Calu3 (cell line): ENCODE measurements around the gene HKDC1. TPM values are rescaled to one million over a fixed set of nuclear protein-coding genes. Genes with fewer than 3 reads are reported as not detected.
A peak's percentile ranks its signal among the peaks of the same experiment; 100 is the strongest.

Source experiments
- BruUV-seq: library from RNA; stranded (reverse); fragments of 400-500 nt; replicated peaks from 2 replicates; lab custom pipeline; 2021; lab: Mats Ljungman, UMichigan
- CTCF ChIA-PET: fragments of 300-600 bp; sonication (Branson Sonifier 250); formaldehyde crosslinking; loops from one replicate; lab custom pipeline; 2022; ENCODE audit warnings: antibody characterized with exemption; lab: Charles Lee
- DNase-seq: peaks from one replicate; pipeline ENCODE4 v3.0.0; 2022
- H3K27ac Mint-ChIP-seq: one replicate; pipeline ENCODE4 v1.8.0; 2022; ENCODE audit warnings: mixed read lengths; ENCODE audit not compliant: unreplicated experiment
- H3K27me3 Mint-ChIP-seq: one replicate; pipeline ENCODE4 v1.8.0; 2022; ENCODE audit warnings: mixed read lengths; ENCODE audit not compliant: unreplicated experiment
- H3K36me3 Mint-ChIP-seq: one replicate; pipeline ENCODE4 v1.8.0; 2022; ENCODE audit warnings: mild to moderate bottlenecking, moderate library complexity, mixed read lengths; ENCODE audit not compliant: insufficient read depth, unreplicated experiment
- H3K4me1 Mint-ChIP-seq: one replicate; pipeline ENCODE4 v1.8.0; 2022; ENCODE audit warnings: mild to moderate bottlenecking, low read depth, mixed read lengths; ENCODE audit not compliant: unreplicated experiment
- H3K4me3 Mint-ChIP-seq: one replicate; pipeline ENCODE4 v1.8.0; 2022; ENCODE audit warnings: mild to moderate bottlenecking, low read depth, moderate library complexity, mixed read lengths; ENCODE audit not compliant: unreplicated experiment
- H3K9me3 Mint-ChIP-seq: one replicate; pipeline ENCODE4 v1.8.0; 2022; ENCODE audit warnings: low read depth, mixed read lengths; ENCODE audit not compliant: unreplicated experiment
- intact Hi-C: fragments of 100-400 bp; cut with micrococcal nuclease; formaldehyde crosslinking; loops from one replicate; pipeline ENCODE4 v1.10.0; 2022; ENCODE audit not compliant: unreplicated experiment
- total RNA-seq: library from RNA; stranded (reverse); gene quantifications from 2 replicates; pipeline ENCODE4 v1.2.3, GENCODE V29; 2022
- TF ChIP-seq, protein P1 (sequence below): fragments of 200-600 bp; IDR thresholded peaks from one replicate; pipeline ENCODE4 v1.8.0; 2022; ENCODE audit warnings: antibody characterized with exemption; ENCODE audit not compliant: unreplicated experiment

HKDC1 gene
- total RNA-seq, 1 experiment from 2014 or later, result 112 TPM

DNA sequence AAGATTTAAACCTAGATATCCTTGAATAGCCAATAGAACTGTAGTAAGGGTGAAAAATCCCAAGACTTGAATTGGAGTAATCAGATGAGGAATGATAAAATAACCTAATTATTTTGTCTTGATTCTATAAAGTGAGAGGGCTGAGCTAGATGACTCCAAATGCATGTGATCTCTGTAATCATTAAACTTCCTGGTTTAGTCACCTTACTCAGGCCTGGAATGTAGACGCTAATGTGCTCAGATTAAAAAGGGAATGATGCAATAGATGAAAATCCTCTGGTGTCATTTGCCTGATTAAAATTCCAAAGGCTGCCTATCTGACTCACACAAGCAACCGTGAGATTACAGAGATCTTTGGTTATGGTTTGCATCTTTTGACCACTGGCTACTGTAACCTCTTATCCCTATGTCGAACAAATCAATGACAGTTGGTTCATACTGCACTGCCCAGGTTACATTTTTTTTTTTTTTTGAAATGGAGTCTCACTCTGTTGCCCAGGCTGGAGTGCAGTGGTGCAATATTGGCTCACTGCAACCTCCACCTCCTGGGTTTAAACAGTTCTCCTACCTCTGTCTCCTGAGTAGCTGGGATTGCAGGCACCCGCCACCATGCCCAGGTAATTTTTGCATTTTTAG is 2.9 kb upstream of the HKDC1 start:
- TF ChIP-seq, protein P1, sequence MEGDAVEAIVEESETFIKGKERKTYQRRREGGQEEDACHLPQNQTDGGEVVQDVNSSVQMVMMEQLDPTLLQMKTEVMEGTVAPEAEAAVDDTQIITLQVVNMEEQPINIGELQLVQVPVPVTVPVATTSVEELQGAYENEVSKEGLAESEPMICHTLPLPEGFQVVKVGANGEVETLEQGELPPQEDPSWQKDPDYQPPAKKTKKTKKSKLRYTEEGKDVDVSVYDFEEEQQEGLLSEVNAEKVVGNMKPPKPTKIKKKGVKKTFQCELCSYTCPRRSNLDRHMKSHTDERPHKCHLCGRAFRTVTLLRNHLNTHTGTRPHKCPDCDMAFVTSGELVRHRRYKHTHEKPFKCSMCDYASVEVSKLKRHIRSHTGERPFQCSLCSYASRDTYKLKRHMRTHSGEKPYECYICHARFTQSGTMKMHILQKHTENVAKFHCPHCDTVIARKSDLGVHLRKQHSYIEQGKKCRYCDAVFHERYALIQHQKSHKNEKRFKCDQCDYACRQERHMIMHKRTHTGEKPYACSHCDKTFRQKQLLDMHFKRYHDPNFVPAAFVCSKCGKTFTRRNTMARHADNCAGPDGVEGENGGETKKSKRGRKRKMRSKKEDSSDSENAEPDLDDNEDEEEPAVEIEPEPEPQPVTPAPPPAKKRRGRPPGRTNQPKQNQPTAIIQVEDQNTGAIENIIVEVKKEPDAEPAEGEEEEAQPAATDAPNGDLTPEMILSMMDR, result no peak
- peaks cover 54% of the 10 kb centered on the region for H3K36me3 Mint-ChIP-seq
- H3K27ac Mint-ChIP-seq, result peak overlapping the region; percentile 92
- H3K4me1 Mint-ChIP-seq, result peaks cover 47% of the 10 kb centered on the region
- intact Hi-C loops, result no loop called here
- DNase-seq, result peak; percentile 56
- no TSS peak for BruUV-seq
- no peaks in the 10 kb centered on the region for H3K27me3 Mint-ChIP-seq
- CTCF ChIA-PET, result interaction anchor here (0.9 to 1.0 kb wide), 4 partner anchors 37 to 190 kb away, joined by 3 to 4 read pairs (median 3); partner anchors contain the start of gene SUPV3L1
- H3K4me3 Mint-ChIP-seq, result peak overlapping the region; percentile 10
- H3K9me3 Mint-ChIP-seq, result no peaks in the 10 kb centered on the region

DNA sequence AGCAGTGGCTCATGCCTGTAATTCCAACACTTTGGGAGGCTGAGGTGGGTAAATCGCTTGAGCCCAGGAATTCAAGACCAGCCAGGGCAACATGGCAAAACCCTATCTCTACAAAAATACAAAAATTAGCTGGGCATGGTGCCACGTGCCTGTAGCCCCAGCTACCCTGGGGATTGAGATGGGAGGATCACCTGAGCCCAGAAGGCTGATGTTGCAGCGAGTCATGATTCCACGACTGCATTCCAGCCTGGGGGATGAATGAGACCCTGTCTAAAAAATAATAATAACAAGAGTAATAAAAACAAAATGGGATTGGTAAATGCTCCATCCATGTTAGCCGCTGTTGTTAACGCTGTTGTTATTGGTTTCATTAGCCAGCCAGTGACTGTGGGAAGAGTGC is 1.3 kb upstream of the HKDC1 start:
- no TSS peak for BruUV-seq
- Mint-ChIP-seq H3K27ac (peak overlapping the region; percentile 92), H3K4me1 (peaks cover 39% of the 10 kb centered on the region), H3K27me3 (no peaks in the 10 kb centered on the region), H3K36me3 (peaks cover 69% of the 10 kb centered on the region), H3K9me3 (no peaks in the 10 kb centered on the region), H3K4me3 (no peak overlapping the region)
- DNase-seq, result no peak
- CTCF ChIA-PET, result interaction anchor here (0.6 kb wide), 1 partner anchor 64 kb away, joined by 3 read pairs; no protein-coding TSS in a partner anchor
- intact Hi-C loops, result no loop called here
- TF ChIP-seq, protein P1, result no peak

DNA sequence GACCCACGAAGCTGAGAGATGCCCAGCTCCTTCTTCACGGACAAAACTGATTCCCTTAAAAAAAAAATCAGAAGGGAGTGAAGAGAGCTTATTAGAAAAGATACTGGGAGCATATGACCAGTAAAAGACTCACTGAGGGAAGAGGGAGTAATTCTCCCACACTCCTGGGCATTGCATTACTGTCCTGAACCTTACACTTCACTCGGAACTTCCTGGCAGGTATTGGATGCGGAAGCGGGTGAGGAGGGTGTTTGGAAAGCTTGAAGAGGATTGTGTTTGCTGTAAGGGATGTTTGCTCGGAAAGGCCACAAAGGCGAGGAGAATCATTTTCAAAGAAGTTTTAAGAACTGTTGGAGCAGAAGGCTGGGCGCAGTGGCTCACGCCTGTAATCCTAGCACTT is 375 bp downstream of the HKDC1 start:
- peak; percentile 33 for DNase-seq
- Mint-ChIP-seq H3K4me1 (peaks cover 35% of the 10 kb centered on the region), H3K9me3 (no peaks in the 10 kb centered on the region), H3K4me3 (peak overlapping the region; percentile 88), H3K36me3 (peaks cover 83% of the 10 kb centered on the region), H3K27me3 (no peaks in the 10 kb centered on the region), H3K27ac (peak overlapping the region; percentile 92)
- intact Hi-C loops, result loop anchor here (1.0 to 2.0 kb wide), 2 partner anchors 40 to 96 kb away; partner anchors contain the start of genes SUPV3L1 and VPS26A
- CTCF ChIA-PET, result interaction anchor here (0.8 to 1.1 kb wide), 3 partner anchors 9 to 142 kb away, joined by 3 to 5 read pairs (median 3); no protein-coding TSS in a partner anchor
- TSS peak; percentile 77 for BruUV-seq
- TF ChIP-seq, protein P1, result no peak

DNA sequence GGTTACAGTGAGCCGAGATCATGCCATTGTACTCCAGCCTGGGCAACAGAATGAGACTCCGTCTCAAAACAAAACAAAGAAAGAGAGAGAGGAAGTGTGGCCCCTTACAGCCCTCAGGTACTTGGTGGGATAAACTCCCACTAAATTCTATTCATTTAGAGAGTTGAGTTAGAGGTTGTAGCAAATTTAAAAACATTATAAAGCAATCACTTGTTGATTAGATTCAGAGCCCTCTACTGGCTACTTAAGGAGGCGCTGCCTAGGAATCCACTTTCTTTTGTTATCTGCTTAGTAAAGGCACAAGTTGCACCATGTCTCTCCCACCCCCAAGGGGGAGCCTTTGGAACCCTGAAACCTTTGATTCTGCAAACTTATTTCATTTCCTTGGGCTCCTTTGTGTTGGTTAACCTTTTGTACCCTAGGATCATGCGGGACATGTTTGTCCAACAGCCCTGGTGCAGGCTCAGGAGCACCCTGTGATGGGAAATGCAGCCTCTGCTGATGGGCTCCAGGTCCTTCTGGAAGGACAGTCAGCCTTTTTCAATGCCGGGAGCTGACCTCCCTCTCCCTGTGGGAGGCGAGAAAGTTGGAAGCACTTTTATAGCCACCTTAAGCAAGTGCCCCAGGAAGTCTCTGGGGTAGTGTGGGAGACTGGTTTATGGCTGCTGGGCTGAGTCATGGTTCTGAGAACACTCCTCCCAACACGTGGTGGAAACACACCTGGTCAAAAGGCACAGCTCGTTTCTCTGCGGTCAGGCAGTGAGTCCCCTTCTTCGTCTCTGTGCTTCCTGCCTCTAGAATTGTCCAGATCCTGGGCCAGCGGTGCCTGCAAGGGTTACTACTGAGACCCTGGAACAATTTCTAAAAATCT is 2.3 kb downstream of the HKDC1 start:
- Mint-ChIP-seq H3K27ac (peak overlapping the region; percentile 92), H3K4me1 (peaks cover 28% of the 10 kb centered on the region), H3K4me3 (peak overlapping the region; percentile 88), H3K36me3 (peaks cover 92% of the 10 kb centered on the region), H3K9me3 (no peaks in the 10 kb centered on the region), H3K27me3 (no peaks in the 10 kb centered on the region)
- intact Hi-C loops, result no loop called here
- CTCF ChIA-PET, result interaction anchor here (0.5 to 1.0 kb wide), 5 partner anchors 11 to 168 kb away, joined by 3 to 9 read pairs (median 4); no protein-coding TSS in a partner anchor
- peak; percentile 86 for DNase-seq
- TF ChIP-seq, protein P1, result peak; percentile 82
- BruUV-seq, result TSS peak; percentile 86
